ENCODE data around the gene PLEKHA4.
A peak's percentile ranks its signal among the peaks of the same experiment; 100 is the strongest.
"Not testable (repeated sequence)": the region's sequence is repeated elsewhere in the genome, so short reads cannot be mapped to it uniquely, and the experiment has no call there.

PLEKHA4 gene

DNA sequence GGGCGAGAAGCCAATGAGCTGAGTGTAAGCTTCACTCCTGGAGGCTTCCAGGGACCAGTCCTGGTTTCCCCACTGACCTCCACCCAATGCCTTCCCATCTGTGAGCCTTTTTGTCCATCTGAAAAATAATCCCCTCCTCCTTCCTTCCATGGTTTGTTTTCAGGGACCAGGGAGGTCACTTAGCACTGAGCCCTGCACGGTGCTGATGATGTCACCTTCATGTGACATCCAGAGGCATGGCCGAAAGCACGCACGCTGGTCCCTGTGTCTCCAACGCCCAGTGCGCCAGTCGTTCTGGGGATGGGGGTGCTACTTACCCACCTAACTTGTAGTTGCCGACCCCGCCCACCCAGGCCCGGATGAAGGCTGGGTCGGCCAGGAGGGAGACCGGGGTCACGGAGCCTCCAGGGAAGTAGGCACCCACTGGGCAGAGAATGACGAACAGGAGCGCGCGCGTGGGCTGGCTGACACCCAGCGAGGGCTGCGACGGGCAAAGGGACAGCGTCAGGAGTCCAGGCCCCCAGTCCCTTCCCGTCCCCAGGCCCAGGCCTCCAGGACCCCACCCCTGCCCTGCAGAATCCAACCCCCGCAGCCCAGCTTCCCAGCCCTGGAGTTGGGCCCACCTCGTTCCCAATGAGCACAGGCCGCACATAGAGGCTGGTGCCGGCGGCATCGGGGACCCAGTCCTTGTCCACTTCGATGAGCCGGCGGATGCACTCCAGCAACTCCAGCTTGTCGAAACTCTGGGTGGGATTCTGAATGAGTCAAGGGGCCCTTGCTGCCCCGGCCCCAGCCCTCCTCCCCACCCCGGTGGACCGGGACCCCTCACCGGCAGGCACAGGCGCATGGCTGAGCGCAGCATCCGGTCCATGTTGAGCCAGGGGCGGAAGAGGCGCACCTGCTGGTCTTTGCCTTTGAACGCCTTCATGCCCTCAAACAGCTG, 68.8 kb downstream of the PLEKHA4 start:
- no peaks in the 10 kb centered on the region for H3K36me3 ChIP-seq (ENCODE audit: insufficient read depth, low read depth, low read length)
- H3K4me3 ChIP-seq (ENCODE audit: low read length) = peak overlapping the region; percentile 29; the same call in 1 of the 2 replicates
- H3K4me1 ChIP-seq (ENCODE audit: insufficient read depth, low read length) = peaks cover 7% of the 10 kb centered on the region; the same call in 1 of the 2 replicates
- peak overlapping the region; percentile 21; the same call in 1 of the 2 replicates for H3K9ac ChIP-seq (ENCODE audit: low read depth, low read length)
- H3K27ac ChIP-seq (ENCODE audit: low read length) = peak overlapping the region; percentile 14
- no peaks in the 10 kb centered on the region for H3K9me3 ChIP-seq (ENCODE audit: insufficient read depth, low read depth, low read length)
- no peaks in the 10 kb centered on the region for H3K27me3 ChIP-seq (ENCODE audit: insufficient read depth, low read length)

DNA sequence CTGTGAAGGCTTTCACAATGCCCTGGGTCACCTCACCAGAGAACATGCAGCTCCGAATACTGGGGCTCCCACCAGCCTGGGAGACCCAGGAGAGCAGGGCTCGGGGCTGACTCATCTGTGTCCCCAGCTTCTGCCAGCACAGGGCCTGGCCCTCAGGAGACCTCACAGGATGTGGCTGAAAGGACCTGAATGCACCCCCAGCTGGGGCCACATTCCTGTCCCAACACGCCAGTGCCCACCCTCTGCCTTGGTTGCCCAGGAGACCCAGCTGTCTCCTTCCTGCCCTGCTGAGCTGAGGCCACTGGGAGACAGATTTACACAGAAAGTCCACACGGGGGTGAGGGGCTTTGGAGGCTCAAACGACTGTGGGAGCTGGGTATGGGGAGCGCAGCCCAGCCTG, 69.5 kb downstream of the PLEKHA4 start:
- peak overlapping the region; percentile 29; the same call in 1 of the 2 replicates for H3K4me3 ChIP-seq (ENCODE audit: low read length)
- peak overlapping the region; percentile 14 for H3K27ac ChIP-seq (ENCODE audit: low read length)
- H3K9ac ChIP-seq (ENCODE audit: low read depth, low read length) = peak overlapping the region; percentile 21; the same call in 1 of the 2 replicates

DNA sequence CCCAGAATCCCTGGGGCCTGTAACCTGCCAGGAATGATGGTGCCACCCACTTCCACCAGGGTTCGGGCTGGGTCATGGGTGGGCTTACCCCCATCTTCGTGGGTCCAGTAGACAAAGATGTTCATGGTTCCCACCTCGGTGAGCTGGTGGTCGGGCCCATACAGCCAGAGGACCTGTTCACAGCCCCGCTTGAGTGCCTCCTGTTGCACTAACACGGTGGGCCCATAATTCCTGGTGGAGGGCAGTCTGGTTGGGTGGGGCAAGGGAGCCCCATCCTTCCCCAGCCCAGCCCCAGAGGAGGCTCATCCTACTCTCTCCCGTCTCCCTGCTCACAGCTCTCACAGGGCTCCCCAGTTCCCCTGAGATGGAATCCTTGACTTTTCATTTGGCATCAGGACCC, 71.3 kb downstream of the PLEKHA4 start:
- H3K27ac ChIP-seq (ENCODE audit: low read length) = no peak overlapping the region
- peaks cover 7% of the 10 kb centered on the region; the same call in 1 of the 2 replicates for H3K4me1 ChIP-seq (ENCODE audit: insufficient read depth, low read length)
- H3K9me3 ChIP-seq (ENCODE audit: insufficient read depth, low read depth, low read length) = no peaks in the 10 kb centered on the region

More for the DNA sequence above, 69.5 kb downstream of the PLEKHA4 start:
- Histone ChIP-seq H3K4me1 (ENCODE audit: insufficient read depth, low read length) (peaks cover 7% of the 10 kb centered on the region; the same call in 1 of the 2 replicates), H3K9me3 (ENCODE audit: insufficient read depth, low read depth, low read length) (no peaks in the 10 kb centered on the region), H3K36me3 (ENCODE audit: insufficient read depth, low read depth, low read length) (no peaks in the 10 kb centered on the region), H3K27me3 (ENCODE audit: insufficient read depth, low read length) (no peaks in the 10 kb centered on the region)

DNA sequence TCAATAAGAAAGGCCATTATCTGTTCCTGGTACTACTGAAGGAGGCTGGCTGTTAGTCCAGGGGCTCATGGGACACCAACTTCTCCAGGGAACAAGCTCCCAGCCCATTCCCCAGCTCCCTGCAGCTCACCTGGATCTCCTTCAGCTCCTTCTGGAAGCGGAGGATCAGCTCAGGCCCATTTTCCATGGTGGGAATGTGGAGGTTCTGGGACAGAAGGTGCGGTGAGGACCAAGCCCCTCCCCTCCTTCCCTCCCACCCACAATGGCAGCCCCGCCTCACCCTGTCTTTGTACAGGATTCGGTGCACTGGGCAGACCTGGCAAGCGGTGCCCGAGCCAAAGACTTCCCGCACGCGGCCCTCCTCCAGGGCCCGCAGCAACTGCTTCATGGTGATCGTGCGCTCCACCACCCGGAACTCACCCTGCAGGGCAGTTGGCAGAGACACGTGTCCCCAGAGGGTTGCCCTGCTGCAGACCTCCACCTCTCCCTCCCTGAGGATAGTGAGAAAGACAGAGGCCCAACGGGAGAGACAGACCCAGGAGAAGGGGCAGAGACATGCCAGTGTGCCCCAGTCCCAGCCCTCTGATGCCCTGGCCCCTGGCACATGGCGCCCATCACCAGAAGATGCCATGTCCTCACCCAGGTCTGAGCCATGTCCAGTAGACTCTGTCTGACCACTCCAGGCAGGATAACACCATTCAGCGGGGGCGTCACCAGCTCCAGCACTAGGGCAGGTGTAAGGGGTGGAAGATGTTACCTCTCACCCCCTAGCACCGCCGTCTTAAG, 71.9 kb downstream of the PLEKHA4 start:
- peaks cover 7% of the 10 kb centered on the region; the same call in 1 of the 2 replicates for H3K4me1 ChIP-seq (ENCODE audit: insufficient read depth, low read length)
- no peak overlapping the region for H3K4me3 ChIP-seq (ENCODE audit: low read length)
- H3K27ac ChIP-seq (ENCODE audit: low read length) = no peak overlapping the region
- no peaks in the 10 kb centered on the region for H3K27me3 ChIP-seq (ENCODE audit: insufficient read depth, low read length)
- no peaks in the 10 kb centered on the region for H3K9me3 ChIP-seq (ENCODE audit: insufficient read depth, low read depth, low read length)
- H3K36me3 ChIP-seq (ENCODE audit: insufficient read depth, low read depth, low read length) = no peaks in the 10 kb centered on the region
- H3K9ac ChIP-seq (ENCODE audit: low read depth, low read length) = no peak overlapping the region

More for the DNA sequence above, 71.3 kb downstream of the PLEKHA4 start:
- no peaks in the 10 kb centered on the region for H3K36me3 ChIP-seq (ENCODE audit: insufficient read depth, low read depth, low read length)
- H3K4me3 ChIP-seq (ENCODE audit: low read length) = no peak overlapping the region
- no peak overlapping the region for H3K9ac ChIP-seq (ENCODE audit: low read depth, low read length)
- H3K27me3 ChIP-seq (ENCODE audit: insufficient read depth, low read length) = no peaks in the 10 kb centered on the region

DNA sequence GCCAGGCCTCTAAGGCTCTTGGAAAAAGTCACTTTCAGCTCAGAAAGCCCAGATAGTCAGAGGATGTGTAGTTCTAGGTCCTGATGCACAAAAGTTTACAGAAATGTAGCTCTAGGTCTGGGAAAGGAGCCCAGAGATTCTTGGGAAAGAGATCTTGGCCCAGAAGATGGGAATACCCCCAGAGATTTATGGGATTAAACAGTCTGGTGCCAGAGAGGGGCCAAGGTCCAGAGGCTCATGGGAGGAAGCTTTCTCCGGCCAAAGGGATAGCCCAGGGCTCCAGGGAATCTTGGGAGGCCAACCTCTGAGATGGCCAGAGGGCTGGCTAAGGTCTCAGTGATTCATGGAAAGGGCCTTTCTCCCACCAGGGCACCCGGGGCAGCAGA, 72.7 kb downstream of the PLEKHA4 start:
- no peaks in the 10 kb centered on the region for H3K9me3 ChIP-seq (ENCODE audit: insufficient read depth, low read depth, low read length)
- H3K4me1 ChIP-seq (ENCODE audit: insufficient read depth, low read length) = peaks cover 7% of the 10 kb centered on the region; the same call in 1 of the 2 replicates
- no peaks in the 10 kb centered on the region for H3K27me3 ChIP-seq (ENCODE audit: insufficient read depth, low read length)
- no peak overlapping the region for H3K9ac ChIP-seq (ENCODE audit: low read depth, low read length)
- no peaks in the 10 kb centered on the region for H3K36me3 ChIP-seq (ENCODE audit: insufficient read depth, low read depth, low read length)
- no peak overlapping the region for H3K27ac ChIP-seq (ENCODE audit: low read length)
- H3K4me3 ChIP-seq (ENCODE audit: low read length) = no peak overlapping the region

DNA sequence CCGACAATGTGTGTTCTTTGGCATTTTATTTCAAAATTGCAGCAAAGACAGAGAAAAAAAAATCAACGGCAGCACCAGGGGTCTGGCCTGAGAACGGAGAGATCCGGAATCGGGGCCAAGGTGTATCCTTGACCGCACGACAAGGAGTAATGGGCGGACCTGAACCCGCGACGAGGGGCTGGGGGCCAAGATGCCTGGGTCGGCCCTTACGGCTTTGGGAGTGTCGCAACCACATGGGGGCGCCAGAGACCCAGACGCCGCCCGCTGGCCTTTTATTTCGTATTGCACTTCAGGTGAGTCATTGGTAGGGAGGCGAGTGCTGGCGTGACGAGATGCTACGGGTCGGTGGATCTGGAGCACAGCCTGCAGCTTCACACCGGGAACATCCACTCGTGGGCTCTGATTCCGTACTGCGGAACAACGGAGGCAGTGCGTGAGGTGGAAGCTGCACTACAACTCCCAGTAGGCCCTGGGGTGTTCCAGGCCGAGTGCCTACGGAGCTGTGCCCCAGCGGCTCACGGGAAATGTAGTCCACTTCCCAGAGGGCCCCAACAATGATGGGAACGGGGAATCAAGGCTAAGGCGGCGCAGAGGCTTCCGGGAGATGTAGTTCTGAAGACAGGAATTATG, 73.2 kb downstream of the PLEKHA4 start:
- Histone ChIP-seq H3K4me3 (ENCODE audit: low read length) (peak overlapping the region; percentile 71), H3K27ac (ENCODE audit: low read length) (no peak overlapping the region), H3K9me3 (ENCODE audit: insufficient read depth, low read depth, low read length) (no peaks in the 10 kb centered on the region), H3K36me3 (ENCODE audit: insufficient read depth, low read depth, low read length) (no peaks in the 10 kb centered on the region), H3K9ac (ENCODE audit: low read depth, low read length) (peak overlapping the region; percentile 60; the same call in 1 of the 2 replicates), H3K4me1 (ENCODE audit: insufficient read depth, low read length) (peaks cover 7% of the 10 kb centered on the region; the same call in 1 of the 2 replicates), H3K27me3 (ENCODE audit: insufficient read depth, low read length) (no peaks in the 10 kb centered on the region)

DNA sequence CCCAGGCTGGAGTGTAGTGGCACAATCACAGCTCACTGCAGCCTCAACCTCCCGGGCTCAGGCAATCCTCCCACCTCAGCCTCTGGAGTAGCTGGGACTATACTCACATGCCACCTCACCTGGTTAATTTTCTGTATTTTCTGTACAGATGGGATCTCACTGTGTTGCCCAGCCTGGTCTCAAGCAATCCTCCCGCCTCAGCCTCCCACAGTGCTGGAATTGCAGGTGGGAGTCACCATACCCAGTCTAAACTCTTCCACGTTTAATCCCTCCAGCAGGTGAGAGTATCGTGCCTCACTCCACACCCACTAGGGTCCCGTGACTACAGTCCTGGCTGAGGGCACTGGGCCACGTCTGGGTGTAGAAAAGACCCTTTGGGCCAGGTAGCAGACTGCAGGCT, 74.1 kb downstream of the PLEKHA4 start:
- H3K4me3 ChIP-seq (ENCODE audit: low read length) = no peak overlapping the region
- no peak overlapping the region for H3K9ac ChIP-seq (ENCODE audit: low read depth, low read length)
- no peaks in the 10 kb centered on the region for H3K9me3 ChIP-seq (ENCODE audit: insufficient read depth, low read depth, low read length)
- H3K4me1 ChIP-seq (ENCODE audit: insufficient read depth, low read length) = peaks cover 4% of the 10 kb centered on the region; the same call in 1 of the 2 replicates
- no peaks in the 10 kb centered on the region for H3K27me3 ChIP-seq (ENCODE audit: insufficient read depth, low read length)
- H3K36me3 ChIP-seq (ENCODE audit: insufficient read depth, low read depth, low read length) = no peaks in the 10 kb centered on the region
- no peak overlapping the region for H3K27ac ChIP-seq (ENCODE audit: low read length)

DNA sequence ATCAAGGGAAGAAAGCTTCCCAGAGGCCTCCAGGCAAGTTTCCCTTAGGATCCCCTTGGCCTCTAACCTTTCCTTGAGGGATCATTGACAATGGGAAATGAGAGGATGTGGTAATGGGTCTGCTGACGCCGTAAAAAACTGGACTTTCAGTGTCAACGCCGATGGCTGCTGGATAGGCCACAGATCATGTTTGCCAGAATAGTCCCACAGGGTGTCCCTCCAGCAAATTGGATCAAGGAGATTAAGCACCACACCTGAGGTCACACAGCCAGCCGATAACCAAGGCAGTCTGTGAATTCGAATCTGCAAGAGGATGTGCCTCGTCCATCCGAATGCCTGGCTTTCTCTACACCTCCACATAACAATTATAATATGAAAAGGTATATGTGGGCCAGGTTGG, 75.1 kb downstream of the PLEKHA4 start:
- H3K36me3 ChIP-seq (ENCODE audit: insufficient read depth, low read depth, low read length) = no peaks in the 10 kb centered on the region
- H3K9ac ChIP-seq (ENCODE audit: low read depth, low read length) = no peak overlapping the region; the same call in 1 of the 2 replicates
- no peaks in the 10 kb centered on the region for H3K9me3 ChIP-seq (ENCODE audit: insufficient read depth, low read depth, low read length)
- H3K27me3 ChIP-seq (ENCODE audit: insufficient read depth, low read length) = no peaks in the 10 kb centered on the region
- H3K4me1 ChIP-seq (ENCODE audit: insufficient read depth, low read length) = no peaks in the 10 kb centered on the region
- no peak overlapping the region for H3K27ac ChIP-seq (ENCODE audit: low read length)
- no peak overlapping the region for H3K4me3 ChIP-seq (ENCODE audit: low read length)

DNA sequence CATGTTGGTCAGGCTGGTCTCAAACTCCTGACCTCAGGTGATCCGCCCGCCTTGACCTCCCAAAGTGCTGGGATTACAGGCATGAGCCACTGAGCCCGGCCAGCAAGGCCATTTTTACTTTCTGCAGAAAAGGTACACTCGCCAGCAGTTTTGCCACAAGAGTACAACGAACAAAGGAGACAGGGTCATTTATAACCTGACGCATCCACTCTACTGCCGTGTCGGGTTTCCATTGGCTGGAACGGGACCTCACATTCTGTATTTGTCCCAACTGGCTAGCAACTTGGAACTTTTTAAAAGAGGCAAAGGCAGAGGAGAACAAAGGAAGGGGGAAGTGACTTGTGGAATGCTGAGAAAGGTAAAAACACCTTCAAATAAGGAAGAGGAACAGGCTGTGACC, 81.1 kb downstream of the PLEKHA4 start:
- H3K9ac ChIP-seq (ENCODE audit: low read depth, low read length) = not testable (repeated sequence)

More for the DNA sequence above, 81.1 kb downstream of the PLEKHA4 start:
- H3K27me3 ChIP-seq (ENCODE audit: insufficient read depth, low read length); H3K36me3 ChIP-seq (ENCODE audit: insufficient read depth, low read depth, low read length); H3K4me1 ChIP-seq (ENCODE audit: insufficient read depth, low read length); H3K9me3 ChIP-seq (ENCODE audit: insufficient read depth, low read depth, low read length); H3K27ac ChIP-seq (ENCODE audit: low read length); H3K4me3 ChIP-seq (ENCODE audit: low read length): not testable (repeated sequence)

Measured in iPS-20b (cell line).